PC-9 (cell line): ENCODE data around the gene ULBP1. TPM values are rescaled to one million over a fixed set of nuclear protein-coding genes. Genes with fewer than 3 reads are reported as not detected.
"Not testable (repeated sequence)": the region's sequence is repeated elsewhere in the genome, so short reads cannot be mapped to it uniquely, and the experiment has no call there.

ENCODE experiments used
- BruUV-seq: library from RNA; stranded (reverse); fragments of 400-500 nt; replicated peaks from 2 replicates; lab custom pipeline; 2021; lab: Mats Ljungman, UMichigan
- CTCF ChIA-PET: fragments of 300-600 bp; sonication (Branson Sonifier 250); formaldehyde crosslinking; loops from one replicate; lab custom pipeline; 2022; ENCODE audit warnings: antibody characterized with exemption; lab: Charles Lee
- POLR2A ChIA-PET: fragments of 300-600 bp; sonication (Branson Sonifier 250); formaldehyde crosslinking; loops from one replicate; lab custom pipeline; 2022; ENCODE audit warnings: antibody characterized with exemption; ENCODE audit not compliant: unreplicated experiment; lab: Charles Lee
- DNase-seq, 2 experiments: peaks; one replicate each; pipeline versions ENCODE4 v3.0.0 to v3.0.0-alpha.2; 2015 to 2022; ENCODE audit warnings: mixed read lengths in 1 of 2
- H2AFZ ChIP-seq: fragments of 200-600 bp; sonication (generic); 2 replicates; pipeline ENCODE4 v1.8.1; 2017; ENCODE audit warnings: antibody characterized with exemption
- H3F3A ChIP-seq: fragments of 200-600 bp; sonication (generic); 2 replicates; pipeline ENCODE4 v1.8.1; 2017; ENCODE audit warnings: antibody characterized with exemption, mild to moderate bottlenecking, low read depth; ENCODE audit not compliant: insufficient read depth
- H3K27ac ChIP-seq: fragments of 200-600 bp; sonication (generic); 2 replicates; pipeline ENCODE4 v1.6.1; 2016; ENCODE audit warnings: mixed run types
- H3K27me3 ChIP-seq: fragments of 200-600 bp; sonication (generic); 2 replicates; pipeline ENCODE4 v1.6.1; 2016; ENCODE audit warnings: low read depth, mixed run types; ENCODE audit not compliant: insufficient read depth
- H3K36me3 ChIP-seq: fragments of 200-600 bp; sonication (generic); 2 replicates; pipeline ENCODE4 v1.6.1; 2016; ENCODE audit warnings: low read depth, mixed run types
- H3K4me1 ChIP-seq: fragments of 200-600 bp; sonication (generic); replicated peaks from 2 replicates; pipeline ENCODE4 v1.6.1; 2016; ENCODE audit warnings: mixed run types; ENCODE audit not compliant: insufficient read depth
- H3K4me2 ChIP-seq: fragments of 200-600 bp; sonication (generic); 2 replicates; pipeline ENCODE4 v1.6.1; 2017; ENCODE audit warnings: mixed run types
- H3K4me3 ChIP-seq: fragments of 200-600 bp; sonication (generic); 2 replicates; pipeline ENCODE4 v1.6.1; 2016; ENCODE audit warnings: mixed run types
- H3K79me2 ChIP-seq: fragments of 200-600 bp; sonication (generic); 2 replicates; pipeline ENCODE4 v1.6.1; 2017; ENCODE audit warnings: low read depth, mixed run types
- H3K9me2 ChIP-seq: fragments of 200-600 bp; sonication (generic); 2 replicates; pipeline ENCODE4 v1.8.1; 2017; ENCODE audit warnings: mild to moderate bottlenecking; ENCODE audit not compliant: insufficient read depth
- H3K9me3 ChIP-seq: fragments of 200-600 bp; sonication (generic); 2 replicates; pipeline ENCODE4 v1.8.1; 2016; ENCODE audit warnings: low read depth; ENCODE audit not compliant: insufficient read depth
- H4K20me1 ChIP-seq: fragments of 200-600 bp; sonication (generic); 2 replicates; pipeline ENCODE4 v1.8.1; 2017; ENCODE audit not compliant: insufficient read depth
- EZH2 ChIP-seq: fragments of 200-600 bp; sonication (generic); IDR thresholded peaks from 2 replicates; pipeline ENCODE4 v1.8.0; 2017; ENCODE audit warnings: antibody characterized with exemption, low read depth
- intact Hi-C: fragments of 100-400 bp; cut with micrococcal nuclease; formaldehyde crosslinking; loops from one replicate; pipeline ENCODE4 v1.10.0; 2022; ENCODE audit not compliant: unreplicated experiment
- total RNA-seq: library from RNA; stranded (reverse); gene quantifications from 2 replicates; pipeline ENCODE4 v1.2.3, GENCODE V29; 2021
- TF ChIP-seq, protein P1 (sequence below): fragments of 200-600 bp; sonication (generic); conservative IDR thresholded peaks from 2 replicates; pipeline ENCODE4 v1.6.1; 2017; ENCODE audit warnings: mixed run types, antibody characterized with exemption, mild to moderate bottlenecking, moderate library complexity

The ULBP1 gene
- total RNA-seq, 1 experiment from 2014 or later: 3.3 TPM

DNA sequence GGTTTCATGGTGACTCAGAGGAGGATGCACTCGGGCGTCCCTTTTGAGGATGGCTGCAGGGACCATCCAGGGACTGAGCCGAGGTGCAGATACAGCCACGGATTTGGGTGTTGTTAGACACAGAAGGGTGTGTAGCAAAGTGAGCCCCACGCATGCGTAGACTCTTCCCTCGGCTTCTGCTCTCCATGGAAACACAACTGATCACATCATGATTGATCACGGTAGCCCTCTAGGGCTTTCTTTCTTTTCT, 606 bp upstream of the ULBP1 start:
- POLR2A ChIA-PET: no interaction called here
- CTCF ChIA-PET: no interaction called here
- H3K4me2 ChIP-seq: peak overlapping the region; percentile 73
- peak; percentile 33 to 68 for DNase-seq
- peak overlapping the region; percentile 80 for H3K27ac ChIP-seq
- no peaks in the 10 kb centered on the region for H3K36me3 ChIP-seq
- no peaks in the 10 kb centered on the region for H4K20me1 ChIP-seq
- H3K9me2 ChIP-seq: no peaks in the 10 kb centered on the region
- H2AFZ ChIP-seq: peak overlapping the region; percentile 94
- TF ChIP-seq, protein P1, sequence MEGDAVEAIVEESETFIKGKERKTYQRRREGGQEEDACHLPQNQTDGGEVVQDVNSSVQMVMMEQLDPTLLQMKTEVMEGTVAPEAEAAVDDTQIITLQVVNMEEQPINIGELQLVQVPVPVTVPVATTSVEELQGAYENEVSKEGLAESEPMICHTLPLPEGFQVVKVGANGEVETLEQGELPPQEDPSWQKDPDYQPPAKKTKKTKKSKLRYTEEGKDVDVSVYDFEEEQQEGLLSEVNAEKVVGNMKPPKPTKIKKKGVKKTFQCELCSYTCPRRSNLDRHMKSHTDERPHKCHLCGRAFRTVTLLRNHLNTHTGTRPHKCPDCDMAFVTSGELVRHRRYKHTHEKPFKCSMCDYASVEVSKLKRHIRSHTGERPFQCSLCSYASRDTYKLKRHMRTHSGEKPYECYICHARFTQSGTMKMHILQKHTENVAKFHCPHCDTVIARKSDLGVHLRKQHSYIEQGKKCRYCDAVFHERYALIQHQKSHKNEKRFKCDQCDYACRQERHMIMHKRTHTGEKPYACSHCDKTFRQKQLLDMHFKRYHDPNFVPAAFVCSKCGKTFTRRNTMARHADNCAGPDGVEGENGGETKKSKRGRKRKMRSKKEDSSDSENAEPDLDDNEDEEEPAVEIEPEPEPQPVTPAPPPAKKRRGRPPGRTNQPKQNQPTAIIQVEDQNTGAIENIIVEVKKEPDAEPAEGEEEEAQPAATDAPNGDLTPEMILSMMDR: no peak
- no peak for TF ChIP-seq EZH2
- no peaks in the 10 kb centered on the region for H3K9me3 ChIP-seq
- H3K27me3 ChIP-seq: no peaks in the 10 kb centered on the region
- H3F3A ChIP-seq: no peaks in the 10 kb centered on the region
- intact Hi-C loops: no loop called here
- no peaks in the 10 kb centered on the region for H3K79me2 ChIP-seq
- BruUV-seq: TSS peak; percentile 70
- H3K4me1 ChIP-seq: peaks cover 11% of the 10 kb centered on the region
- H3K4me3 ChIP-seq: peak overlapping the region; percentile 88

DNA sequence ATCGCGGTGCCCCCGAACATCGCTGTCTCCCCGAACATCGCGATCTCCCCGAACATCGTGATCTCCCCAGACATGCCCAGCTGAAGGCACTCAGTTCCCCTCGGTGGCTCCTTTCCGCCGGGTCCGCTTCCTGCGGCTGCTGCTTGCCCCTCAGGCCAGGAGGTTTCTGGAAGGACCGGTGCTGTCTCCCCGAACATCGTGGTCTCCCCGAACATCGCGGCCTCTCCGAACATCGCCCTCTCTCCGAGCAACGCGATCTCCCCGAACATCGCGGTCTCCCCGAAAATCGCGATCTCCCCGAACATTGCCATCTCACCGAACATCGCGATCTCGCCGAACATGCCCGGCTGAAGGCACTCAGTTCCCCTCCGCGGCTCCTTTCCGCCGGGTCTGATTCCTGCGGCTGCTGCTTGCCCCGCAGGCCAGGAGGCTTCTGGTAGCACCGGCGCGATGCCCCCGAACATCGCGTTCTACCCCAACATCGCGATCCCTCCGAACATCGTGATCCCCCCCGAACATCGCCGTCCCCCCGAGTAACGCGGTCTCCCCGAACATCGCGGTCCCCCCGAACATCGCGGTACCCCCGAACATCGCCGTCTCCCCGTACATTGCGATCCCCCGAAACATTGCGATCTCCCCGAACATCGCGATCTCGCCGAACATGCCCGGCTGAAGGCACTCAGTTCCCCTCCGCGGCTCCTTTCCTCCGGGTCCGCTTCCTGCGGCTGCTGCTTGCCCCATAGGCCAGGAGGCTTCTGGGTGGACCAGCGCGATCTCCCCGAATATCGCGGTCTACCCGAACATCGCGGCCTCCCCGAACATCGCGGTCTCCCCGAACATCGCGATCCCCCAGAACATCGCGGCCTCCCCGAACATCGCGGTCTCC, 808 bp downstream of the ULBP1 start:
- H3K79me2 ChIP-seq: no peaks in the 10 kb centered on the region
- H3K27me3 ChIP-seq: no peaks in the 10 kb centered on the region
- no peak overlapping the region for H3K27ac ChIP-seq
- CTCF ChIA-PET: no interaction called here
- peak overlapping the region; percentile 73 for H3K4me2 ChIP-seq
- H3F3A ChIP-seq: no peaks in the 10 kb centered on the region
- no peaks in the 10 kb centered on the region for H3K9me2 ChIP-seq
- peak overlapping the region; percentile 88; the same call in 1 of the 2 replicates for H3K4me3 ChIP-seq
- no peak for TF ChIP-seq EZH2
- TF ChIP-seq, protein P1: no peak
- no peaks in the 10 kb centered on the region for H4K20me1 ChIP-seq
- no peak overlapping the region for H2AFZ ChIP-seq
- POLR2A ChIA-PET: no interaction called here
- peaks cover 11% of the 10 kb centered on the region for H3K4me1 ChIP-seq
- no peak for DNase-seq
- H3K9me3 ChIP-seq: no peaks in the 10 kb centered on the region
- TSS peak; percentile 44 for BruUV-seq
- no peaks in the 10 kb centered on the region for H3K36me3 ChIP-seq
- intact Hi-C loops: no loop called here

DNA sequence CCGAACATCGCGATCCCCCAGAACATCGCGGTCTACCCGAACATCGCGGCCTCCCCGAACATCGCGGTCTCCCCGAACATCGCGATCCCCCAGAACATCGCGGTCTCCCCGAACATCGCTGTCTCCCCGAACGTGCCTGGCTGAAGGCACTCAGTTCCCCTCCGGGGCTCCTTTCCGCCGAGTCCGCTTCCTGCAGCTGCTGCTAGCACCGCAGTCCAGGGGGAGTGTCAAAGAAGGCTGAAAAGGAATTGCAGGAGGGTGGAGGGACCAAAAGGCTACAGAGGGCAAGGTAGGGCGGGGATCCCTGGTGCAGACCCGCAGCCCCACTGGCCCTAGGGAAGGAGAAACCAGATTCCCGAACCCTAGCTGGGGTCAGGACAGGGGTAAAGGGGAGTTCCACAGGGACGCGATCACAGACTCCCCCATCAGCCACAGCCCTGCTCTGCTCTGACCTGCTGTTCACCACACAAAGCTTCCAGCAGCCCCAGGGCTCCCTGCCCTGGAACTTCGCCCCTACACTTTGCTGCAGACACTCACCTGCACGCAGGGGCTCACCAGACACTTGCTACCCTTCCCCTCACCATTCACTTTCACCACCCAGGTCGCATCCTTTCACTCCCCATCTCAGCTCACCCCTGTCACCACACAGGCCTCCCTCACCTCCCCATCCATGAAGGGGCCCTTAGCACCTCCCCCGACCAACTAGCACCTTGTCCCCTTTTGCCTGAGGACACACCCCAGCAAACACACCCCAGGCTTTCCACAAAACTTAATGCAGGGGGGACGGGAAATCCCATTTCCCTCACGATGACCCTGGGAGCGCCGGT, 1.7 kb downstream of the ULBP1 start:
- no peaks in the 10 kb centered on the region for H4K20me1 ChIP-seq
- no peak overlapping the region for H3K4me3 ChIP-seq
- H2AFZ ChIP-seq: no peak overlapping the region
- intact Hi-C loops: no loop called here
- H3K36me3 ChIP-seq: no peaks in the 10 kb centered on the region
- no peak overlapping the region for H3K27ac ChIP-seq
- CTCF ChIA-PET: no interaction called here
- TF ChIP-seq, protein P1: no peak
- TF ChIP-seq EZH2: no peak
- H3F3A ChIP-seq: no peaks in the 10 kb centered on the region
- no peaks in the 10 kb centered on the region for H3K9me3 ChIP-seq
- H3K79me2 ChIP-seq: no peaks in the 10 kb centered on the region
- H3K9me2 ChIP-seq: no peaks in the 10 kb centered on the region
- H3K27me3 ChIP-seq: no peaks in the 10 kb centered on the region; the same call in 1 of the 2 replicates
- no peak overlapping the region for H3K4me2 ChIP-seq
- DNase-seq: no peak
- POLR2A ChIA-PET: no interaction called here
- no TSS peak for BruUV-seq
- peaks cover 11% of the 10 kb centered on the region for H3K4me1 ChIP-seq

DNA sequence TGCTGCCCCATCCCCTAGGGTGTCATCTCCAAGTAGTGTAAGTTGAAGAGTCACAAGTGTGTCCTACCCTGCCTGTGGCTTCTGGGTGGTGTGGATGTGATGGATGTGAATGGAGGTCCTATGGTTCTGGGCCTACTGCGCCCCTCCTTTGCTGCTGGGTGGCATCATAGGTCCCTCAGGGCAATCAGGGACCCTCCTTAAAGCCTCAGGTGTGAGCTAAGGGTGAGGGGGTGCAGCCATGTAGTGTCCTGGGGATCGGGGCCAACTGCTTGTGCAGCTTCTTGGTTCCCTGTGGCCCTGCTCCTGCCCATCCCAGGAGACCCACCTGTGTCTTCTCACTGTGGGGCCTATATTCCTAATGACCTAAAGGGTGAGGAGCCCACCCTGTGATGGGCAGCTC, 2.6 kb downstream of the ULBP1 start:
- CTCF ChIA-PET, BruUV-seq: not testable (repeated sequence)

More for the DNA sequence above, 2.6 kb downstream of the ULBP1 start:
- H2AFZ ChIP-seq, H3K27ac ChIP-seq, DNase-seq, H3K9me3 ChIP-seq, POLR2A ChIA-PET, H3K79me2 ChIP-seq, intact Hi-C loops, H3K9me2 ChIP-seq, H4K20me1 ChIP-seq, H3F3A ChIP-seq, H3K36me3 ChIP-seq, H3K4me2 ChIP-seq, H3K4me3 ChIP-seq, H3K27me3 ChIP-seq: not testable (repeated sequence)
- H3K4me1 ChIP-seq: peaks cover 11% of the 10 kb centered on the region
